Psoas muscle (tissue), 8 donors: Measurements from ENCODE around the gene ZNF804A. TPM values are rescaled to one million over a fixed set of nuclear protein-coding genes. Genes with fewer than 3 reads are reported as not detected.

ENCODE experiments used
- ATAC-seq, 4 donors: fragments of 200-7000 bp; cut with Tn5 transposase; one replicate each; pipeline ENCODE4 v1.9.1; 2020; ENCODE audit warnings: moderate library complexity in 3 of 4, mild to moderate bottlenecking in 2 of 4
- DNase-seq, 2 donors: peaks; one replicate each; pipeline ENCODE4 v3.0.0-alpha.2; 2020
- H3K27ac ChIP-seq: fragments of 200-600 bp; one replicate; pipeline ENCODE4 v1.8.0; 2022
- H3K27me3 ChIP-seq, 3 donors: fragments of 200-600 bp in 1 of 3; one replicate each; pipeline versions ENCODE4 v1.6.1 to v1.8.0; 2013 to 2022; ENCODE audit warnings: low read length in 2 of 3, mild to moderate bottlenecking in 2 of 3, moderate library complexity in 1 of 3; ENCODE audit not compliant: insufficient read depth in 3 of 3
- H3K36me3 ChIP-seq, 2 donors: fragments of 200-600 bp in 1 of 2; one replicate each; pipeline versions ENCODE4 v1.6.1 to v1.8.0; 2013 to 2022; ENCODE audit warnings: low read depth in 1 of 2, mild to moderate bottlenecking in 1 of 2, moderate library complexity in 1 of 2; ENCODE audit not compliant: insufficient read depth in 1 of 2
- H3K4me1 ChIP-seq: fragments of 200-600 bp; one replicate; pipeline ENCODE4 v1.8.0; 2022
- H3K4me3 ChIP-seq: fragments of 200-600 bp; one replicate; pipeline ENCODE4 v1.8.0; 2022; ENCODE audit warnings: mild to moderate bottlenecking
- H3K9me3 ChIP-seq: fragments of 200-600 bp; one replicate; pipeline ENCODE4 v1.8.0; 2022
- CTCF ChIP-seq: fragments of 200-600 bp; IDR thresholded peaks from one replicate; pipeline ENCODE4 v1.8.0; 2022; ENCODE audit warnings: antibody characterized with exemption
- WGBS, 3 donors: extraction: QIAGEN DNeasy Blood & Tissue Kit; methylation state at CpG; one replicate each; pipeline versions ENCODE4 v1.1.6 to v1.1.7; 2013; 5-methylcytosine and 5-hydroxymethylcytosine counted together
- intact Hi-C, 2 donors: fragments of 100-400 bp; cut with DNase I; formaldehyde crosslinking; loops; one replicate each; pipeline versions ENCODE4 v1.11.0 to v1.14.2; 2022
- polyA plus RNA-seq, 3 donors: library from polyadenylated mRNA; stranded (reverse); fragments of 200-250 nt; gene quantifications; one replicate each; pipeline ENCODE4 v1.2.3, GENCODE V29; 2013
- total RNA-seq, 4 donors: library from RNA; stranded (reverse); fragmentation: NEBNext Ultra II Directional in 2 of 4; extraction: Animal tissue kit (Norgen Biotek cat#: 25700) in 2 of 4; gene quantifications; one replicate each; pipeline versions ENCODE4 v1.2.1 to v1.2.4, GENCODE V29; 2021 to 2023
- donor health status: healthy with polysubstance abuse.
- donor health status: DM: no; HTN: no; CAD: no; lungs with moderate emphysema.
- donor health status: Bipolar disorder and iron deficiency.
- donor health status: healthy.
- donor health status: DM: yes; HTN: yes; CAD: no.
- donor health status: DM: no; HTN: no; CAD: no.
- donor health status: DM: no; HTN: no; CAD: no.
- donor health status: DM: yes; HTN: yes; CAD: no.

ZNF804A gene
- total and polyA plus RNA-seq, 7 donors: not detected

- no peak overlapping the region for H3K27ac ChIP-seq
- DNase-seq (no peak), ATAC-seq (no peak)
- no peaks in the 10 kb centered on the region for H3K9me3 ChIP-seq
- no peak for TF ChIP-seq CTCF
- no peaks in the 10 kb centered on the region for H3K36me3 ChIP-seq
- intact Hi-C loops: no loop called here
- no peaks in the 10 kb centered on the region for H3K4me1 ChIP-seq
- 61 to 73% (median 72%) methylated on average over 2 of the region's 2 CpGs for WGBS, 3 donors
- no peaks in the 10 kb centered on the region for H3K27me3 ChIP-seq
- no peak overlapping the region for H3K4me3 ChIP-seq
Measured at GRCh38 chr2:184780944-184781343, 182.6 kb downstream of the ZNF804A start.

GRCh38 chr2:184783576-184783975 lies 185.2 kb downstream of the ZNF804A start:
- Histone ChIP-seq H3K36me3 (no peaks in the 10 kb centered on the region), H3K4me1 (no peaks in the 10 kb centered on the region), H3K27me3 (no peaks in the 10 kb centered on the region), H3K4me3 (no peak overlapping the region), H3K9me3 (no peaks in the 10 kb centered on the region), H3K27ac (no peak overlapping the region)
- no peak for DNase-seq
- no peak for ATAC-seq
- WGBS, 3 donors: 63 to 70% (median 64%) methylated on average over 3 of the region's 3 CpGs
- intact Hi-C loops: no loop called here
- no peak for TF ChIP-seq CTCF

- H3K4me3 ChIP-seq: no peak overlapping the region
- 97 to 100% (median 97%) methylated on average over 1 of the region's 1 CpG for WGBS, 3 donors
- H3K27me3 ChIP-seq: no peaks in the 10 kb centered on the region
- H3K4me1 ChIP-seq: no peaks in the 10 kb centered on the region
- intact Hi-C loops: no loop called here
- H3K9me3 ChIP-seq: no peaks in the 10 kb centered on the region
- no peak overlapping the region for H3K27ac ChIP-seq
- DNase-seq (no peak), ATAC-seq (no peak)
- H3K36me3 ChIP-seq: no peaks in the 10 kb centered on the region
- TF ChIP-seq CTCF: no peak
Measured at GRCh38 chr2:184793176-184793575, 194.8 kb downstream of the ZNF804A start.

- Histone ChIP-seq H3K27ac (no peak overlapping the region), H3K9me3 (no peaks in the 10 kb centered on the region), H3K36me3 (no peaks in the 10 kb centered on the region), H3K4me3 (no peak overlapping the region), H3K4me1 (no peaks in the 10 kb centered on the region), H3K27me3 (no peaks in the 10 kb centered on the region)
- ATAC-seq (no peak), DNase-seq (no peak)
- 80 to 90% (median 82%) methylated on average over 4 of the region's 4 CpGs for WGBS, 3 donors
- intact Hi-C loops: no loop called here
- TF ChIP-seq CTCF: no peak
Measured at GRCh38 chr2:184799379-184799778, 201.1 kb downstream of the ZNF804A start.

GRCh38 chr2:184814421-184814820 lies 216.1 kb downstream of the ZNF804A start:
- Histone ChIP-seq H3K27ac (no peak overlapping the region), H3K27me3 (no peaks in the 10 kb centered on the region), H3K4me1 (no peaks in the 10 kb centered on the region), H3K36me3 (no peaks in the 10 kb centered on the region), H3K4me3 (no peak overlapping the region), H3K9me3 (no peaks in the 10 kb centered on the region)
- intact Hi-C loops: no loop called here
- ATAC-seq (no peak), DNase-seq (no peak)
- no peak for TF ChIP-seq CTCF
- 44 to 49% (median 47%) methylated on average over 3 of the region's 3 CpGs for WGBS, 3 donors
